GM18508 (cell line): ENCODE measurements around the gene MT1HL1.

ENCODE experiments used
- ATAC-seq: cut with Tn5 transposase; IDR thresholded peaks from one replicate; pipeline ENCODE4 v1.9.1; 2021; ENCODE audit warnings: moderate number of reproducible peaks; ENCODE audit not compliant: insufficient read depth, unreplicated experiment

Gene MT1HL1

DNA sequence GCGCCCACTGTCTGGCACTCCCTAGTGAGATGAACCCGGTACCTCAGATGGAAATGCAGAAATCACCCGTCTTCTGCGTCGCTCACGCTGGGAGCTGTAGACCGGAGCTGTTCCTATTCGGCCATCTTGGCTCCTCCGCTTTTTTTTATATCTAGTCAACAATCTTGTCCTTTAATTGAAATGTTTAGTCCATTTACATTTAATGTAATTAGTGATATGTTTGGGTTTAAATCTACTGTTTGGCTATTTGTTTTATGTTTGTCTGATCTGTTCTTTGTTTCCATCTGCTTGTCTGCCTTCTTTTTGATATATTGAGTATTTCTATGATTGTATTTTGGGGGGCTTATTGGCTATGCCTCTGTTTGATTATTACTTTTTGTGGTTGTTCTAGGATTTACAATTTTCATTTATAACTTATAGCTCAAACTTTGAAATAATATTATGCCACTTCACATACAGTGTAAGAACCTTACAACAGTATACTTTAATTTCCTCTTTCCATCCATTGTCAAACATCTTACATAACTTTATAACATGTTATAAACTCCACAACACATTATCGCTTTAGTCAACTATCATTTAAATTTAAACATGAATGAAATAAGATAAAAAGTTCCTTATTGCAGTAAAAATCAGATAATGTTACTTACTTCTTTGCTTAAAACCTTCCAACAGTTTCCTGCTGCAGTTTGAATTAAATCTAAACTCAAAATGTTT, 21.3 kb upstream of the MT1HL1 start:
- no peak for ATAC-seq

- no peak for ATAC-seq
Measured at GRCh38 chr1:237018896-237019295, 14.7 kb upstream of the MT1HL1 start.

DNA sequence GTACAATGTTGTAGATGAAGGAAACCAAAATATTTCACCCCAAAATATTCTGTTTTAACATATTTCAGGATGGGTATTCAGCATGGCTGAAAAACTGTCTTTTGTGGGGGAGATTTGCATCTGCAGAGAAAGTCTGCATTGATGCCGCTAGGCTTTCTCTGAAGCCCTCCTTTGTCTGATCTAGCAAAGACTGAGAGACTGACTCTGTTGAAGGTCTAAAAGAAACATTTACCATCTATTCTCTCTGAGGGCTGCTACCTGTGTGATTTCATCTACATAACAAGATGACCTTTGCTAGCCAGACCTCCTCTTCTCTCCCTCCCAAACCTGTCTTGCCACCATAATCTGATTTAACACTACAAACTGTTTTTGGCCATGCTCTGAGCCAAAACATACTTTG, 12.4 kb upstream of the MT1HL1 start:
- ATAC-seq: no peak

GRCh38 chr1:237013608-237014007, 9.4 kb upstream of the MT1HL1 start:
- no peak for ATAC-seq

DNA sequence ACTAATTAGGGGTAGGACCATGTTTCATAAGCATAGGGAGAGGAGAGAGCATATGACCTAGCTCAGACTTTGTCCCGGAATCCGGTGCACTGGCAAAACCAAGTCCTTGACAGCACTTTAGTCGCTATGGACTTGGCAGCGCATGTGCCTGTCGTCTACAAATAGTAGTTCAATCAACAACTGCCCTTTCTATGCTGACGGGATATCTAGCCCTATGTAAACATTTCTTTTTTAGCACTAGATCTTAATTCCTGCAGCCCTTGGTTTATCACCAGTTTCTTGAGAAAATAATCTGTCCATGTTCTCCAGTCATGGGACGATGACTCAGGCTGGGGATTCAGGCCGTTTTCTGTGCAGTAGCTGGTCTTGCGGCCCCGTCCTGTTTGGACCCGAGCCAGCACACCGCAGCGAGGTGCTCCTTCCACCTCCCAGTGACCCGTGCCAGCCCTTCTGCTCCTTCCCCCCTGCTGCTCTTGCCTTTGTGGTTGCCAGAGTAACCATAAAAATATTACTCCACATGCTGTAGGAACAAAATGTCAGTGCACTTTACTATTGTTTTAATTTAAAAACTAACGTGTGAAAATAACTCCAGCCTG, 8.6 kb upstream of the MT1HL1 start:
- no peak for ATAC-seq

DNA sequence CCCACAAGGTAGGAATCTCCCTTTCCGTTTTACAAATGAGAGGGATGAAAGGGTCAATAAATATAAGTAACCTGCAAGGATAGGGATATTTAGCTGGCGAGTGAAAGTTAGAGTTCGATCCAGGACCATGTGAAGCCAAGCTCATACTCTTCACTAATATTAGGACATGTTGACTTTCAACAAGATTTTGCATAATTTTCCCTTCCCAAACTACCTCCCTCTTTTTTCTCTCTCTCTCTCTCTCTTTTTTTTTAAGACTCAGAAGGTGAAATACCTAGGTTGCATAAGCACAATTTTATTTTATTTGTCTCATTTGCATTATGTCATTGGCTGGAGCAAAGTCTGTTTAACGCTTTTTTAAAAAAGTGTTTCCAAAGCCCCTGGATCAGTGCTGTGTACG, 8.1 kb upstream of the MT1HL1 start:
- ATAC-seq: no peak

- ATAC-seq: no peak
Measured at GRCh38 chr1:237011432-237011831, 7.2 kb upstream of the MT1HL1 start.

- no peak for ATAC-seq
Measured at GRCh38 chr1:237009611-237010010, 5.4 kb upstream of the MT1HL1 start.

DNA sequence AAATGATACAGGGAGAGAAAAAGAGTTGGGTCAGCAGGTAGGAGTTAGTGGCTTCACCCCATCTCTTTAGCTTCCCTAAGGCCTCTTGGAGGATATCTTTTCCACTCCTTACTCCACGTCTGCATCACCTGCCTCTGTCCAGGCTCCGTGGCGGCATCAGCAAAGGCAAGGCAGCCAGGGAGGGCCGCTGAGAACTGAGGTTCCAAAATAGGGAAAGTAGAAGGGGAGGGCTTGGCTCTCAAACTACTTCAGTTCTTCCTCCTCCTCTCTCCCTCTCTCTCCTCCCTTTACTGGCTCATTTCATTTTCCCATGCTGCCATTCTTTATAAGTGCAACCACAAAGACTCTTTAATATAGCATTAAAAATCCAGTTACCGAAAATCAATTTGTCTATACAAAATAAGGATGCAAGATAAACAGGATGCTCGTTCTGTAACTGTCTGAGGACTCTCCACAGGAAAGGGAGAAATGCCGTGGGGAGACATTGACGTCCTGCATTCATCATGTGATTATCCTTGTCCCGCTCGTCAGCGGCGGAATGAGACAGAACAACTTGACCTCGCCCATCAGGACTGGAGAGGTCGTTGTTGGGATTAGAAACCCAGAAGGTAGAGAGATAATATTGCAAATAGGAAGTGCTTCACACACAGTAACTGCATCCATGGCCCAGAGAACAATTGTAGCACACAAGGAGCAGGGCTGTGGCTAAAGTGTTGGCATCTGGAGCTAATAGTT, 3.1 kb upstream of the MT1HL1 start:
- ATAC-seq: no peak

DNA sequence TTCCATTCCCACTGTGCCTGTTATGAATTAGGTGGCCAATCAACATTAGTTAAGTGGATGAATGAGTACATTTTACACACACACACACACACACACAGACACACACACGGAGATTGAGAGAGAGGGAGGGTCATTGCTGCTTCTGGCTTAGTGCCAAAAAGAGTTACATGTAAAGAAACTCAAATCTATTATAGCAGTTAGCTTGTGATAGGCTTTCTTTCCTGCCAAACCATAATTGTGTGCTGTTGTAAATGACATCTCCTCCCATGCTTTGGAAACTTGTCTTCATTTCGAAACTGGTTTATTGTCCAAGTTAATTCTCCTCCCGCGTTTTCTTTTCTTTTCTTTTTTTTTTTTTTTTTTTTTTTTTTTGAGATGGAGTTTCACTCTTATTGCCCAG, 1.4 kb upstream of the MT1HL1 start:
- ATAC-seq: no peak

GRCh38 chr1:237003516-237003915, 725 bp downstream of the MT1HL1 start:
- no peak for ATAC-seq

GRCh38 chr1:237000191-237000590, 4.0 kb downstream of the MT1HL1 start:
- ATAC-seq: no peak

DNA sequence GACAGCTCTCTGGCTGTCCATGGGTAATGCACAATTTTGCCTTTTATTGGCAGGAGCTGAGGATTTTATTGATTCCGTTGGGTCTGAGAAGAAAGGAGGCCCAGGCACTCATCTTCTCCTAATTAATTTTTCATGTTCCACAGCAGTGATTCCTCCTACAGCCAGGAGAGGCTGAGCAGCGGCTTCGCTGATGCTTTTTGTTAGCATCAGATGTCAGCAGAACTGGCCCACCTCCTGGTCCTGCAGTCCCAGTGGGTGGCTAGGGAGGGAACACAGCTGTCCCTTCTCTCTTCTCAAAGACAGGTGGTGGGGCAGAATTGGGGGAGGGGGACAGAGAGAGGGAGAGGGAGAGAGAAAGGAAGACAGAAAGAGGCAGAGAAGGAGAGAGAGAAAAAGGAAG, 5.7 kb downstream of the MT1HL1 start:
- no peak for ATAC-seq

DNA sequence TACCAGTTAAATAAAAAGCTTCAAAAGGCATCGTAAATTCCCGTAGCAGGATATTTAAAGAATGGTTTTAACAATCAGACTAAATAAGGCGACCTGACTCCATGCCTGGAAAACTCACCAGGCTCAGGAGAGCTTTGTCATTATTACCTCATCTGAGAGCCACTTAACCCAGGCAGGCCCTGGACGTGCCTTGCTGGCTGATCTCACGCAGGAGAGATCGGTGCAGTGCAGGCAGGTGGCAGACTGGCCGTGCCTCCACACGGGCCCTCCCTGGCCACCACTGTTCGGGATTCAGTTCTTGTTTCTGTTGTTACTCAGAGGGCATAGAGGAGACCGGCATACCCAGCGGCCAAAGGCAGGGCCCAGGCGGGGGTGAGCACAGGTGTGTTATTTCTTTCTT, 6.4 kb downstream of the MT1HL1 start:
- ATAC-seq: no peak

DNA sequence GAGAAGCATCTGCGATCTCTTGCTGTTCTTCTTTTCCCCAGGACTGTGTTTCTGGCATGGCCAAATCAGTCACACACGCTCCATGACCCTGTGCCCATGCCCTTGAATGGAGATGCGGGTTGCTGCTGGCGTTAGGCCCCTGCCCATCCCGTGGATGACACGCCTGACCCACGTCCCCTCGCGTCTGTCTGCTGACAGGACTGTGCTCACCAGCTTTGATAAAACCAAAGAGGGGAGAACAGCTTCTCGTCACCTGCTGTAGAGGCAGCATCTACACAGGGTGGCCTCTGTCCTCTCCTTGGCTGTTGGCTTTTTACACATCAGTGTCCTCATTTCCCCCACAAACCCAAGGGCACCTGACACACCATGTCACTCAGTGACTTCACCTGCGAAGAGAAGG, 6.9 kb downstream of the MT1HL1 start:
- ATAC-seq: no peak

DNA sequence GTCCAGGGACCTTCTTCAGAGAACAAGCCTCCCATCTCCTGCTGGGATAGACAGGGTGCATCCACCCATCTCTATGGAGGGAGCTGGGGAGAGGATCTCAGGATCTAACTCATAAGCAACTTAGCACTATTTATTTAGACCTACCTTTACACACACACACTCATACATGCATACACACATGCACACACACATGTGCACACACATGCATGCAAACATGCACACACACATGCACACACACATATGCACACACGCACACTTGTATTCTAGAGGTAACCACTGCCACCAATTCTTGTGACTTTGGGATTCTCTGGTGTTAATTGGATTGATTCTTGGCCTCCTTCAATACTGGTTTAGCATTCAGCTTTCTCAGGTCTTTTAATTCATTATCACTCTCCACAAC, 9.8 kb downstream of the MT1HL1 start:
- no peak for ATAC-seq

GRCh38 chr1:236992449-236992848, 11.8 kb downstream of the MT1HL1 start:
- ATAC-seq: no peak

GRCh38 chr1:236990052-236990445, 14.2 kb downstream of the MT1HL1 start:
- no peak for ATAC-seq

DNA sequence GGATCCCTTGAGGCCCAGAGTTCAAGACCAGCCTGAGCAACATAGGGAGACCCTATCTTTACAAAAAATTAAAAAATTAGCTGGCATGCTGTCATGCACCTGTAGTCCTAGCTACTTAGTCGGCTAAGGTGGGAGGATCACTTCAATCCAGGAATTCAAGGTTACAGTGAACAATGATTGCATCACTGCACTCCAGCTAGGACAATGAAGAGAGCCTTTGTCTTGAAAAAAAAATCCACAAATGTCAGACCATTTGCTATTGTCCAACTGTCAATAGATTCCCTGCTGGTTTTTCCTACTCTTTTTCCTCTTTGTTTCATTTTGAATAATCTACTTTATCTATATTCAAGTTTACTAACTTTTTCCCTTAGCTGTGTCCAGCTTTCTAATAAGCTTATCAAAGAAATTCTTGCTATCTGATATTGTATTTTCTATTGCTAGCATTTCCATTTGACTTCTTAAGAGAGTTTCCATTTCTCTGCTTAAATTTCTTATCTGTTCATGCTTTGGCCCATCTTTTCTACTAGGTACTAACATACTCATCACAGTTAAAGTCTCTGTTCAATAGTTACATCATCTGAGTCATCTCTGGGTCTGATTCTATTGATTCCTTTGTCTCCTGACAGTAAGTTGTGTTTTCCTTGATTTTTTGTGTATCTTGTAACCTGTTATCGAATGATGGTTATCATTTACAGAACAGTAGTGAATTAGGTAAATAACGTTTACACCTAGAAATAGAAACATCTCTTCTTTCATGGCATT, 14.8 kb downstream of the MT1HL1 start:
- no peak for ATAC-seq

GRCh38 chr1:236983818-236984217, 20.4 kb downstream of the MT1HL1 start:
- ATAC-seq: no peak

GRCh38 chr1:236982380-236982779, 21.9 kb downstream of the MT1HL1 start:
- no peak for ATAC-seq
